SU-DHL-6 (cell line): Measurements from ENCODE around the gene ENTREP3.

Experiments used
- H2AFZ ChIP-seq: fragments of 200-600 bp; sonication (generic); 2 replicates; pipeline ENCODE4 v1.6.1; 2014; ENCODE audit warnings: low read depth, mild to moderate bottlenecking, moderate library complexity, mixed read lengths, antibody characterized with exemption, low read length; ENCODE audit not compliant: severe bottlenecking
- H3F3A ChIP-seq: fragments of 200-600 bp; shearing (Covaris generic); 2 replicates; pipeline ENCODE4 v1.6.0; 2016; ENCODE audit warnings: antibody characterized with exemption, mild to moderate bottlenecking; ENCODE audit not compliant: insufficient read depth
- H3K27ac ChIP-seq: fragments of 200-600 bp; sonication (generic); 2 replicates; pipeline ENCODE4 v1.5.1; 2016; ENCODE audit warnings: low read depth, mild to moderate bottlenecking, low read length, moderate library complexity, mixed read lengths
- H3K27me3 ChIP-seq: fragments of 200-600 bp; sonication (generic), shearing (Covaris generic); 2 replicates; pipeline ENCODE4 v1.6.0; 2014; ENCODE audit warnings: mild to moderate bottlenecking, low read length
- H3K36me3 ChIP-seq: fragments of 200-600 bp; sonication (generic); 2 replicates; pipeline ENCODE4 v1.6.1; 2014; ENCODE audit warnings: mild to moderate bottlenecking, low read length, mixed read lengths
- H3K4me2 ChIP-seq: fragments of 300-600, 200-600 bp; shearing (Covaris generic), sonication (generic); 2 replicates; pipeline ENCODE4 v1.6.0; 2014; ENCODE audit warnings: low read length, low read depth, mild to moderate bottlenecking; ENCODE audit not compliant: poor library complexity, severe bottlenecking
- H3K4me3 ChIP-seq: fragments of 200-600 bp; sonication (generic); 2 replicates; pipeline ENCODE4 v1.5.1; 2014; ENCODE audit warnings: antibody characterized with exemption, low read length, mild to moderate bottlenecking, mixed read lengths; ENCODE audit not compliant: insufficient read depth, poor library complexity, severe bottlenecking
- H3K79me2 ChIP-seq: fragments of 200-600 bp; sonication (generic); 2 replicates; pipeline ENCODE4 v1.6.1; 2014; ENCODE audit warnings: mild to moderate bottlenecking, low read length, moderate library complexity; ENCODE audit not compliant: insufficient read depth
- H3K9ac ChIP-seq: fragments of 200-600 bp; sonication (generic); 2 replicates; pipeline ENCODE4 v1.7.0; 2014; ENCODE audit warnings: mild to moderate bottlenecking, low read length
- H3K9me2 ChIP-seq: fragments of 200-600 bp; sonication (generic); replicated peaks from 2 replicates; pipeline ENCODE4 v1.6.1; 2014; ENCODE audit warnings: low read length; ENCODE audit not compliant: insufficient read depth
- H3K9me3 ChIP-seq: fragments of 200-600 bp; sonication (generic); 2 replicates; pipeline ENCODE4 v1.6.1; 2014; ENCODE audit warnings: low read length, mixed read lengths; ENCODE audit not compliant: insufficient read depth
- H4K20me1 ChIP-seq: fragments of 200-600 bp; sonication (generic); 2 replicates; pipeline ENCODE4 v1.6.1; 2014; ENCODE audit warnings: low read depth, mild to moderate bottlenecking, antibody characterized with exemption, low read length, moderate library complexity, mixed read lengths
- CTCF ChIP-seq: fragments of 200-600 bp; sonication (generic); IDR thresholded peaks from one replicate; pipeline ENCODE4 v1.5.1; 2017; ENCODE audit warnings: antibody characterized with exemption, mild to moderate bottlenecking, low read length, moderate library complexity; ENCODE audit not compliant: insufficient read depth, poor library complexity, severe bottlenecking
- EZH2phosphoT487 ChIP-seq: fragments of 200-600 bp; sonication (generic), shearing (Covaris generic); conservative IDR thresholded peaks from 2 replicates; pipeline ENCODE4 v1.6.1; 2018; ENCODE audit warnings: mild to moderate bottlenecking, antibody characterized with exemption, low read length, moderate library complexity, mixed read lengths

ENTREP3 gene

GRCh38 chr1:155210314-155211104 is 44.8 kb downstream of the ENTREP3 start:
- Histone ChIP-seq H3K79me2 (no peaks in the 10 kb centered on the region), H3K36me3 (no peaks in the 10 kb centered on the region), H2AFZ (no peak overlapping the region), H3K4me2 (peak overlapping the region; percentile 95), H3K27ac (no peak overlapping the region), H4K20me1 (no peaks in the 10 kb centered on the region), H3K4me3 (no peak overlapping the region), H3K9me2 (no peaks in the 10 kb centered on the region), H3K9me3 (no peaks in the 10 kb centered on the region), H3F3A (peaks cover 14% of the 10 kb centered on the region), H3K27me3 (no peaks in the 10 kb centered on the region), H3K9ac (peak overlapping the region; percentile 72; the same call in 1 of the 2 replicates)
- TF ChIP-seq EZH2phosphoT487: no peak
- no peak for TF ChIP-seq CTCF

GRCh38 chr1:155209312-155209721 is 46.0 kb downstream of the ENTREP3 start:
- Histone ChIP-seq H3F3A (peaks cover 14% of the 10 kb centered on the region), H3K4me2 (peak overlapping the region; percentile 95), H2AFZ (peak overlapping the region; percentile 70), H3K4me3 (peak overlapping the region; percentile 83), H3K36me3 (no peaks in the 10 kb centered on the region), H3K9me3 (no peaks in the 10 kb centered on the region), H3K27me3 (no peaks in the 10 kb centered on the region), H3K9me2 (no peaks in the 10 kb centered on the region), H3K27ac (peak overlapping the region; percentile 3; the same call in 1 of the 2 replicates), H4K20me1 (no peaks in the 10 kb centered on the region), H3K79me2 (no peaks in the 10 kb centered on the region), H3K9ac (peak overlapping the region; percentile 72)
- TF ChIP-seq CTCF: no peak
- no peak for TF ChIP-seq EZH2phosphoT487

- H3K9ac ChIP-seq: peak within 1 kb of the TSS; percentile 72
- TF ChIP-seq EZH2phosphoT487 (no peak), CTCF (no peak)
- H2AFZ ChIP-seq: peak within 1 kb of the TSS; percentile 70
- no peaks in the 10 kb centered on the region for H3K36me3 ChIP-seq
- no peaks in the 10 kb centered on the region for H3K79me2 ChIP-seq
- peak within 1 kb of the TSS; percentile 95 for H3K4me2 ChIP-seq
- no peaks in the 10 kb centered on the region for H3K27me3 ChIP-seq
- H3K9me3 ChIP-seq: no peaks in the 10 kb centered on the region
- peaks cover 14% of the 10 kb centered on the region for H3F3A ChIP-seq
- no peaks in the 10 kb centered on the region for H3K9me2 ChIP-seq
- H4K20me1 ChIP-seq: no peaks in the 10 kb centered on the region
- peak within 1 kb of the TSS; percentile 32 for H3K27ac ChIP-seq
- peak within 1 kb of the TSS; percentile 83 for H3K4me3 ChIP-seq
These were observed 46.6 kb downstream of the ENTREP3 start, which contains the start of gene MTX1 for GRCh38 chr1:155208541-155209311. MTX1 (plus strand) TSS chr1:155208695; CDS start chr1:155208805, 110 bp downstream.
